Astrocyte of the cerebellum (primary cell): ENCODE measurements around the gene FOLR2.
"Not testable (repeated sequence)": the region's sequence is repeated elsewhere in the genome, so short reads cannot be mapped to it uniquely, and the experiment has no call there.

ENCODE experiments used
- DNase-seq: peaks from one replicate; pipeline ENCODE4 v3.0.0-alpha.2; 2011; ENCODE audit warnings: low read depth
- H3K4me3 ChIP-seq: 2 replicates; pipeline ENCODE4 v1.5.1; 2011; ENCODE audit warnings: mild to moderate bottlenecking, low read depth, low read length, moderate library complexity
- in situ Hi-C: cut with HindIII; loops from 2 replicates; pipeline ENCODE4 v1.10.0; 2017; ENCODE audit warnings: low sequenced_read_pairs
- TF ChIP-seq, protein P1 (sequence below): IDR thresholded peaks from 2 replicates; pipeline ENCODE4 v1.5.1; 2012; ENCODE audit warnings: low read length, low read depth, moderate library complexity, mild to moderate bottlenecking; ENCODE audit errors: missing control alignments

The FOLR2 gene

DNA sequence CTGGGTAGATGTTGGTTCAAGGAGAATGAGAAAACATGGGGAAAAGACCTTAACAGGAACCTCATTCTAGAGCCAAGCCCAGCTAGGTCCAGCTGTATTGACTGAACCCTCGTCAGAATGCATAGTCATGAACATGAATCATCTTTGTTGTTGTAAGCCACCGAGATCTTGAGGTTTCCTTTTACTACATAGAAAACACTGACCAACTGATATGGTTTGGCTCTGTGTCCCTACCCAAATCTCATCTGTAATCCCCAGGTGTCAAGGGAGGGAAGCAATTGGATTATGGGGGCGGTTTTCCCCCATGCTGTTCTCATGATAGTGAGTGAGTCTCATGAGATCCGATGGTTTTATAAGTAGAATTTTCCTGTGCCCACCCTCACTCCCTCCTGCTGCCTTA lies 46.8 kb downstream of the FOLR2 start:
- in situ Hi-C loops: no loop called here
- DNase-seq: peak; percentile 26
- TF ChIP-seq, protein P1, sequence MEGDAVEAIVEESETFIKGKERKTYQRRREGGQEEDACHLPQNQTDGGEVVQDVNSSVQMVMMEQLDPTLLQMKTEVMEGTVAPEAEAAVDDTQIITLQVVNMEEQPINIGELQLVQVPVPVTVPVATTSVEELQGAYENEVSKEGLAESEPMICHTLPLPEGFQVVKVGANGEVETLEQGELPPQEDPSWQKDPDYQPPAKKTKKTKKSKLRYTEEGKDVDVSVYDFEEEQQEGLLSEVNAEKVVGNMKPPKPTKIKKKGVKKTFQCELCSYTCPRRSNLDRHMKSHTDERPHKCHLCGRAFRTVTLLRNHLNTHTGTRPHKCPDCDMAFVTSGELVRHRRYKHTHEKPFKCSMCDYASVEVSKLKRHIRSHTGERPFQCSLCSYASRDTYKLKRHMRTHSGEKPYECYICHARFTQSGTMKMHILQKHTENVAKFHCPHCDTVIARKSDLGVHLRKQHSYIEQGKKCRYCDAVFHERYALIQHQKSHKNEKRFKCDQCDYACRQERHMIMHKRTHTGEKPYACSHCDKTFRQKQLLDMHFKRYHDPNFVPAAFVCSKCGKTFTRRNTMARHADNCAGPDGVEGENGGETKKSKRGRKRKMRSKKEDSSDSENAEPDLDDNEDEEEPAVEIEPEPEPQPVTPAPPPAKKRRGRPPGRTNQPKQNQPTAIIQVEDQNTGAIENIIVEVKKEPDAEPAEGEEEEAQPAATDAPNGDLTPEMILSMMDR: no peak
- no peak overlapping the region for H3K4me3 ChIP-seq

DNA sequence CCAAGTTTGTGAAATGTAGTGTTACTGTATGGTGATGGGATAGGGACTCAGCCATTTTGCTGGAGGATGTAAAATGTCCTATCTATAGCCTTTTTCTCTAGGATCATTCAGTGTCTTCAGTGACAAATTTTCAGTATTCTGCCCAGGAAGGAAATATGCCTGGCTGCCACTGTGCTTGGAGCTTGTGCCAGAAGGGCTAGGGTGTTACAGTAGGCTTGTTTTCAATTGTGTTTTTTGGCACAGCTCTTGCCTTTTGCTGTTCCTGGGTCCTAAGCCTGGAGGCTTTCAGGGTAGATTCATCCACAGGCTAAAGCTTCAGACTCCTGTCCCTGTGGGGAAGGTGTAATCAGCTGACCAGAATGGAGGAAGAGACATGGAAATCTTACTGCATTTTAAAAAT lies 49.4 kb downstream of the FOLR2 start:
- no peak for DNase-seq
- in situ Hi-C loops: no loop called here
- H3K4me3 ChIP-seq: no peak overlapping the region
- TF ChIP-seq, protein P1: no peak

DNA sequence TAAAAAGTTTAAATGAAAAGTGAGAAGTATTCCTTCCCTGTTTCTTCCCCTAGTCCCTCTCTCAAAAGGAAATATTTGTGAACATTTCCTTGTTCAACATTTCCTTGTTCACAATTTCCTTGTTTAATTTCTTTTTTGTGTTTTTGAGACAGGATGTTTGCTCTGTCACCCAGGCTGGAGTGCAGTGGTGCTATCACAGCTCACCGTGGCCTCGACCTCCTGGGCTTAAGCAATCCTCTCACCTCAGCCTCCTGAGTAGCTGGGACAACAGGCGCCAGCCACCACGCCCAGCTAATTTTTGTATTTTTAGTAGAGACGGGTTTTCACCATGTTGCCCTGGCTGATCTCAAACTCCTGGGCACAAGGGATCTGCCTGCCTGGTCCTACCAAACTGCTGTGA lies 50.4 kb downstream of the FOLR2 start:
- H3K4me3 ChIP-seq, DNase-seq, in situ Hi-C loops: not testable (repeated sequence)

DNA sequence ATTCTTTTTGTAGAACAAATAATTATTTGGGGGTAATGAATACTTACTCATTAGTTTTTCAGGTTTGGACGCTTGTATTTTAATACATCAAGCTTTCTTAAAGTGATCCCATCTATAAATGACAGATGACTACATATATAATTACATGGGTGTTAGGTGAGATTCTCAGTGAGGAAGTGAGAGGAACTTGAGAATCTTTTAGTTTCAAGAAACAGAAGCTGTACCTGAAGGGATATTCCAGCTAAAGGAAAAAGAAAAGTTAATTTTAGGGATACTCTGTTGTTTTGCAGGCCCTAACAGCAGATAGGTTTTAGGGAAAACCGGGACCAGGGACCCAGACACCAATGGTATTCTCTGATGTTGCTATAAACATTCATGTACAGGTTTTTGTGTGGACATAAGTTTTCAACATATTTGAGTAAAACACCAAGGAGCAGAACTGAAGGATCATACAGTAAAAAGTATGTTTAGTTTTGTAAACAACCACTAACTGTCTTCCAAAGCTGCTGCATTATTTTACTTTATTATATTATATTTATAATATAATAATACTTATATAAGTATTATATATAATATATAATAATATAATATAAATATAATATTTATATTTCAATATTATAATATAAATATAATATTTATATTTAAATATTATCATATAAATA lies 51.5 kb downstream of the FOLR2 start:
- no peak overlapping the region for H3K4me3 ChIP-seq
- TF ChIP-seq, protein P1: no peak
- in situ Hi-C loops: no loop called here
- no peak for DNase-seq
